ENCODE results near the gene SELENOK.

The SELENOK gene

GRCh38 chr3:53891497-53892285 is at the start of gene SELENOK:
SELENOK (minus strand) TSS chr3:53891859.
- TF ChIP-seq, protein P1, sequence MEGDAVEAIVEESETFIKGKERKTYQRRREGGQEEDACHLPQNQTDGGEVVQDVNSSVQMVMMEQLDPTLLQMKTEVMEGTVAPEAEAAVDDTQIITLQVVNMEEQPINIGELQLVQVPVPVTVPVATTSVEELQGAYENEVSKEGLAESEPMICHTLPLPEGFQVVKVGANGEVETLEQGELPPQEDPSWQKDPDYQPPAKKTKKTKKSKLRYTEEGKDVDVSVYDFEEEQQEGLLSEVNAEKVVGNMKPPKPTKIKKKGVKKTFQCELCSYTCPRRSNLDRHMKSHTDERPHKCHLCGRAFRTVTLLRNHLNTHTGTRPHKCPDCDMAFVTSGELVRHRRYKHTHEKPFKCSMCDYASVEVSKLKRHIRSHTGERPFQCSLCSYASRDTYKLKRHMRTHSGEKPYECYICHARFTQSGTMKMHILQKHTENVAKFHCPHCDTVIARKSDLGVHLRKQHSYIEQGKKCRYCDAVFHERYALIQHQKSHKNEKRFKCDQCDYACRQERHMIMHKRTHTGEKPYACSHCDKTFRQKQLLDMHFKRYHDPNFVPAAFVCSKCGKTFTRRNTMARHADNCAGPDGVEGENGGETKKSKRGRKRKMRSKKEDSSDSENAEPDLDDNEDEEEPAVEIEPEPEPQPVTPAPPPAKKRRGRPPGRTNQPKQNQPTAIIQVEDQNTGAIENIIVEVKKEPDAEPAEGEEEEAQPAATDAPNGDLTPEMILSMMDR (IDR thresholded peaks at IDR 0.05), result no peak
- Histone ChIP-seq H3K27ac (peak within 1 kb of the TSS; percentile 79 to 90), H3K4me3 (peak within 1 kb of the TSS; percentile 78)
- peak; percentile 100 for DNase-seq (ENCODE audit: low spot score)

- TF ChIP-seq, protein P1 (IDR thresholded peaks at IDR 0.05), result no peak
- Histone ChIP-seq H3K27ac (no peak overlapping the region), H3K4me3 (no peak overlapping the region)
- DNase-seq (ENCODE audit: low spot score), result no peak
Measured at GRCh38 chr3:53941184-53941583, 49.5 kb upstream of the SELENOK start.

- TF ChIP-seq, protein P1 (IDR thresholded peaks at IDR 0.05), result no peak
- no peak overlapping the region for H3K4me3 ChIP-seq
- no peak for DNase-seq (ENCODE audit: low spot score)
- no peak overlapping the region for H3K27ac ChIP-seq
Measured at GRCh38 chr3:53940623-53941022, 49.0 kb upstream of the SELENOK start.

GRCh38 chr3:53939813-53940212 is 48.2 kb upstream of the SELENOK start:
- no peak for DNase-seq (ENCODE audit: low spot score)
- no peak overlapping the region for H3K27ac ChIP-seq
- TF ChIP-seq, protein P1 (IDR thresholded peaks at IDR 0.05), result no peak
- no peak overlapping the region for H3K4me3 ChIP-seq

- TF ChIP-seq, protein P1 (IDR thresholded peaks at IDR 0.05), result no peak
- DNase-seq (ENCODE audit: low spot score), result no peak
- Histone ChIP-seq H3K27ac (no peak overlapping the region), H3K4me3 (no peak overlapping the region)
Measured at GRCh38 chr3:53939086-53939582, 47.5 kb upstream of the SELENOK start.

- TF ChIP-seq, protein P1 (IDR thresholded peaks at IDR 0.05), result peak; percentile 72
- no peak overlapping the region for H3K4me3 ChIP-seq
- no peak overlapping the region for H3K27ac ChIP-seq
- no peak for DNase-seq (ENCODE audit: low spot score)
Measured at GRCh38 chr3:53938645-53939044, 47.0 kb upstream of the SELENOK start.

DNA sequence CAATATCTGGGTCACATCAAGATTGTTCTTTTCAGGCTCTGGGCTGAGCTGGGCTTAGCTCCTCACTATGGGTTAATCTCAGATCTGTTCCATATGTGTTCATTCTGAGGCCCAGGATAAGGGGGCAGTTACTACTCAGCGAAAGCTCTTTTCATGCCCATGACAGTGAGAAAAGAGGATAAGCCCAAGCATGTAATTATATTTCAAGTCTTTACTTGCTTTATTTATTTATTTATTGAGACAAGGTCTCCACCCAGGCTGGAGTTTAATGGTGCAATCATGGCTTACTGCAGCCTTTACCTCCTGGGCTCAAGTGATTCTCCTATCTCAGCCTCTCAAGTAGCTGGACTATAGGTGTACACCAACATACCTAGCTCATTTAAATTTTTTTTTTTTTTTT is 44.7 kb upstream of the SELENOK start:
- TF ChIP-seq, protein P1 (IDR thresholded peaks at IDR 0.05), result no peak
- DNase-seq (ENCODE audit: low spot score), result no peak
- no peak overlapping the region for H3K4me3 ChIP-seq
- H3K27ac ChIP-seq, result no peak overlapping the region

Data from coronary artery (tissue), 2 donors.